ENCODE measurements around the gene C3orf52.

C3orf52 gene

GRCh38 chr3:112123548-112123947, 37.4 kb downstream of the C3orf52 start:
- no peaks in the 10 kb centered on the region for H3K27me3 ChIP-seq (replicated peaks; ENCODE audit: control insufficient read depth, insufficient read depth, low read length)
- no peak overlapping the region for H3K4me3 ChIP-seq (replicated peaks; ENCODE audit: low read depth, low read length)
- H3K36me3 ChIP-seq (ENCODE audit: control insufficient read depth, insufficient read depth, low read length), result peaks cover 28% of the 10 kb centered on the region
- no peak for DNase-seq (ENCODE audit: extremely low read depth, insufficient read length)
- no peak for TF ChIP-seq CTCF (IDR thresholded peaks at IDR 0.05; ENCODE audit: insufficient read depth, low read length, poor library complexity, severe bottlenecking)

- Histone ChIP-seq H3K4me3 (replicated peaks; ENCODE audit: low read depth, low read length) (no peak overlapping the region), H3K27me3 (replicated peaks; ENCODE audit: control insufficient read depth, insufficient read depth, low read length) (no peaks in the 10 kb centered on the region), H3K36me3 (ENCODE audit: control insufficient read depth, insufficient read depth, low read length) (peaks cover 29% of the 10 kb centered on the region)
- no peak for DNase-seq (ENCODE audit: extremely low read depth, insufficient read length)
- no peak for TF ChIP-seq CTCF (IDR thresholded peaks at IDR 0.05; ENCODE audit: insufficient read depth, low read length, poor library complexity, severe bottlenecking)
Observed at GRCh38 chr3:112124907-112125607, 38.9 kb downstream of the C3orf52 start.

- TF ChIP-seq CTCF (IDR thresholded peaks at IDR 0.05; ENCODE audit: insufficient read depth, low read length, poor library complexity, severe bottlenecking), result no peak
- H3K36me3 ChIP-seq (ENCODE audit: control insufficient read depth, insufficient read depth, low read length), result peaks cover 28% of the 10 kb centered on the region
- no peak overlapping the region; the same call in 1 of the 2 replicates for H3K4me3 ChIP-seq (replicated peaks; ENCODE audit: low read depth, low read length)
- no peaks in the 10 kb centered on the region for H3K27me3 ChIP-seq (replicated peaks; ENCODE audit: control insufficient read depth, insufficient read depth, low read length)
- DNase-seq (ENCODE audit: extremely low read depth, insufficient read length), result no peak
Observed at GRCh38 chr3:112126511-112126911, 40.3 kb downstream of the C3orf52 start.

GRCh38 chr3:112127522-112128494, 41.6 kb downstream of the C3orf52 start:
- no peak for TF ChIP-seq CTCF (IDR thresholded peaks at IDR 0.05; ENCODE audit: insufficient read depth, low read length, poor library complexity, severe bottlenecking)
- peaks cover 25% of the 10 kb centered on the region for H3K36me3 ChIP-seq (ENCODE audit: control insufficient read depth, insufficient read depth, low read length)
- peak; percentile 56 for DNase-seq (ENCODE audit: extremely low read depth, insufficient read length)
- H3K4me3 ChIP-seq (replicated peaks; ENCODE audit: low read depth, low read length), result peak overlapping the region; percentile 74
- no peaks in the 10 kb centered on the region for H3K27me3 ChIP-seq (replicated peaks; ENCODE audit: control insufficient read depth, insufficient read depth, low read length)

GRCh38 chr3:112128843-112129727, 42.9 kb downstream of the C3orf52 start:
- peak; percentile 84 for DNase-seq (ENCODE audit: extremely low read depth, insufficient read length)
- peak overlapping the region; percentile 74 for H3K4me3 ChIP-seq (replicated peaks; ENCODE audit: low read depth, low read length)
- H3K27me3 ChIP-seq (replicated peaks; ENCODE audit: control insufficient read depth, insufficient read depth, low read length), result no peaks in the 10 kb centered on the region
- peaks cover 19% of the 10 kb centered on the region for H3K36me3 ChIP-seq (ENCODE audit: control insufficient read depth, insufficient read depth, low read length)
- TF ChIP-seq CTCF (IDR thresholded peaks at IDR 0.05; ENCODE audit: insufficient read depth, low read length, poor library complexity, severe bottlenecking), result no peak

Measured in GM06990 (cell line).